ENCODE results near the gene TMEM212. TPM values are rescaled to one million over a fixed set of nuclear protein-coding genes. Genes with fewer than 3 reads are reported as not detected.
A peak's percentile ranks its signal among the peaks of the same experiment; 100 is the strongest.

Gene TMEM212
- total and polyA plus RNA-seq, 2 of the 13 experiments (the other 11 are each of a cell fraction or from before 2014, with no cell fraction given) = not detected

GRCh38 chr3:171805687-171806086 is 37.5 kb upstream of the TMEM212 start (continued):
- no peak for TF ChIP-seq ZNF281 (CRISPR knock-in tag; IDR thresholded peaks at IDR 0.05; ENCODE audit: borderline replicate concordance)

- ChIA-PET CTCF (ENCODE audit: low intra/inter-chr PET ratio, low total read pairs) (no interaction called here), POLR2A (interaction anchor here (0.7 to 6.5 kb wide), 12 partner anchors 15 to 234 kb away, joined by 3 to 91 read pairs (median 5); partner anchors contain the start of genes FNDC3B and TMEM212)
- no peaks in the 10 kb centered on the region; the same call in 1 of the 2 replicates for H4K20me1 ChIP-seq (ENCODE audit: insufficient read depth, low read length)
- peak overlapping the region in 2 of 3 experiments; percentile 7 to 34; a peak in 2 of 6 replicates for H3K4me3 ChIP-seq (replicated peaks in 1 of 3; ENCODE audit: insufficient read depth in 1 of 3, low read depth in 2 of 3, low read length in 3 of 3)
- H3K9ac ChIP-seq (ENCODE audit: insufficient read depth, low read depth, low read length) = peak overlapping the region; percentile 65
- no peaks in the 10 kb centered on the region for H3K9me3 ChIP-seq (ENCODE audit: low read length)
- no peak overlapping the region for H2AFZ ChIP-seq (ENCODE audit: low read length)
- DNase-seq (ENCODE audit: low spot score) = peak; percentile 95
- peak; percentile 50 for ATAC-seq
- peaks cover 0 to 11% of the 10 kb centered on the region in 2 experiments; a peak in 3 of 5 replicates for H3K36me3 ChIP-seq (replicated peaks in 1 of 2; ENCODE audit: control insufficient read depth in 1 of 2, insufficient read depth in 2 of 2, low read length in 2 of 2)
- peaks cover 75% of the 10 kb centered on the region for H3K4me1 ChIP-seq (ENCODE audit: insufficient read depth, low read length)
- intact Hi-C loops (cut with micrococcal nuclease; ENCODE audit: unreplicated experiment) = loop anchor here (5.0 kb wide), 1 partner anchor 236 kb away; no protein-coding TSS in a partner anchor
- BruUV-seq (replicated peaks) = no TSS peak
- H3K4me2 ChIP-seq (ENCODE audit: low read depth, low read length) = peak overlapping the region; percentile 83
- H3K79me2 ChIP-seq (ENCODE audit: insufficient read depth, low read length) = peaks cover 90% of the 10 kb centered on the region
- peak overlapping the region; percentile 88 for H3K27ac ChIP-seq (ENCODE audit: extremely low read length, insufficient read depth, low read length)
- WGBS (ENCODE audit: low lambda C conversion rate) = 12% methylated on average over 5 of the region's 5 CpGs
- in situ Hi-C loops (cut with HindIII; ENCODE audit: extremely low pct_ligation_motif_present, low pct_unique_long_range_greater_than_20kb) = no loop called here
- FAIRE-seq = peak; percentile 71
- H3K27me3 ChIP-seq (ENCODE audit: control insufficient read depth in 1 of 2, insufficient read depth in 2 of 2, low read length in 2 of 2) = no peaks in the 10 kb centered on the region; a peak in 1 of 5 replicates
- TF ChIP-seq NCOA1 (CRISPR knock-in tag; IDR thresholded peaks at IDR 0.05) (0 out of 2 replicates have a peak, but pooled peaks have one; percentile 25), ZNF609 (CRISPR knock-in tag; IDR thresholded peaks at IDR 0.05; ENCODE audit: borderline replicate concordance) (peak; percentile 96), REPIN1 (CRISPR knock-in tag; IDR thresholded peaks at IDR 0.05; ENCODE audit: borderline replicate concordance, low read depth) (no peak; the same call in 1 of the 2 replicates), ZNF484 (CRISPR knock-in tag; IDR thresholded peaks at IDR 0.05; ENCODE audit: borderline replicate concordance, low read depth) (no peak), SNAPC5 (CRISPR knock-in tag; IDR thresholded peaks at IDR 0.05; ENCODE audit: borderline replicate concordance) (no peak), PPARG (CRISPR knock-in tag; conservative IDR thresholded peaks at IDR 0.05) (peak; percentile 86), ZNF33A (CRISPR knock-in tag; IDR thresholded peaks at IDR 0.05; ENCODE audit: borderline replicate concordance) (no peak), CEBPB (IDR thresholded peaks at IDR 0.05; ENCODE audit: borderline replicate concordance, low read depth, low read length) (peak; percentile 77; the same call in 1 of the 2 replicates), ZNF34 (CRISPR knock-in tag; IDR thresholded peaks at IDR 0.05; ENCODE audit: borderline replicate concordance) (no peak), TP53 (CRISPR knock-in tag; conservative IDR thresholded peaks at IDR 0.05) (no peak), PTBP1 (IDR thresholded peaks at IDR 0.05; ENCODE audit: low read depth, low read length, poor library complexity, severe bottlenecking) (no peak)
Measured at GRCh38 chr3:171806200-171807128, 36.7 kb upstream of the TMEM212 start.

Data from HepG2 (cell line).